ENCODE data around the gene SUN2.

GRCh38 chr22:38781033-38781432 is 25.2 kb upstream of the SUN2 start:
- TF ChIP-seq CTCF (IDR thresholded peaks at IDR 0.05) (no peak), POLR2A (IDR thresholded peaks at IDR 0.05) (no peak)
